Large intestine (tissue), 12 donors: ENCODE measurements around the gene RNASE4. TPM values are rescaled to one million over a fixed set of nuclear protein-coding genes. Genes with fewer than 3 reads are reported as not detected.
A peak's percentile ranks its signal among the peaks of the same experiment; 100 is the strongest.
"Not testable (repeated sequence)": the region's sequence is repeated elsewhere in the genome, so short reads cannot be mapped to it uniquely, and the experiment has no call there.

ENCODE experiments used
- DNase-seq, 2 donors: peaks; one replicate each; pipeline versions ENCODE4 v3.0.0 to v3.0.0-alpha.2; 2013
- H3K27ac ChIP-seq: one replicate; pipeline ENCODE4 v1.5.1; 2013; ENCODE audit warnings: low read length
- H3K27me3 ChIP-seq: 2 replicates; pipeline ENCODE4 v1.6.1; 2013; ENCODE audit warnings: low read length; ENCODE audit not compliant: control insufficient read depth, insufficient read depth
- H3K36me3 ChIP-seq: 2 replicates; pipeline ENCODE4 v1.6.1; 2013; ENCODE audit warnings: low read length; ENCODE audit not compliant: control insufficient read depth, insufficient read depth
- H3K4me1 ChIP-seq: one replicate; pipeline ENCODE4 v1.6.1; 2013; ENCODE audit warnings: low read length; ENCODE audit not compliant: control insufficient read depth, insufficient read depth
- H3K4me3 ChIP-seq: one replicate; pipeline ENCODE4 v1.5.1; 2013; ENCODE audit warnings: low read length
- H3K9me3 ChIP-seq: one replicate; pipeline ENCODE4 v1.6.1; 2013; ENCODE audit warnings: mild to moderate bottlenecking, low read depth, low read length, moderate library complexity; ENCODE audit not compliant: control insufficient read depth
- WGBS: methylation state at CpG from one replicate; pipeline ENCODE4 v1.1.5; 2013; ENCODE audit warnings: low lambda C conversion rate; ENCODE audit not compliant: insufficient coverage; 5-methylcytosine and 5-hydroxymethylcytosine counted together
- long read RNA-seq, 11 donors: transcript quantifications; one replicate each; lab custom pipeline, GENCODE V29; 2026
- polyA plus RNA-seq: library from polyadenylated mRNA; unstranded; fragments of 120-200 nt; gene quantifications from one replicate; pipeline ENCODE4 v1.2.1, GENCODE V29; 2013

RNASE4 gene, protein sequence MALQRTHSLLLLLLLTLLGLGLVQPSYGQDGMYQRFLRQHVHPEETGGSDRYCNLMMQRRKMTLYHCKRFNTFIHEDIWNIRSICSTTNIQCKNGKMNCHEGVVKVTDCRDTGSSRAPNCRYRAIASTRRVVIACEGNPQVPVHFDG
- polyA plus RNA-seq = 37.1 TPM
- long read RNA-seq, donor 1, transcript RNASE4-203 (2 exons, 2,520 nt) = major isoform, 21 of 21 reads
- long read RNA-seq, donor 1, partial matches to known transcripts = 0 of 21 reads
- long read RNA-seq, donor 1, other reads (novel, unspliced or antisense) = 0 of 21 reads
- long read RNA-seq, donor 2, transcript RNASE4-203 (2 exons, 2,520 nt) = major isoform, 35 of 36 reads
- long read RNA-seq, donor 2, partial matches to known transcripts = 0 of 36 reads
- long read RNA-seq, donor 2, other reads (novel, unspliced or antisense) = 0 of 36 reads
- long read RNA-seq, donor 3 = 0 reads
- long read RNA-seq, donor 4, transcript RNASE4-203 (2 exons, 2,520 nt) = major isoform, 6 of 6 reads
- long read RNA-seq, donor 4, partial matches to known transcripts = 0 of 6 reads
- long read RNA-seq, donor 4, other reads (novel, unspliced or antisense) = 0 of 6 reads
- long read RNA-seq, donor 5, transcript RNASE4-203 (2 exons, 2,520 nt) = major isoform, 42 of 60 reads
- long read RNA-seq, donor 5, partial matches to known transcripts = 16 of 60 reads
- long read RNA-seq, donor 5, other reads (novel, unspliced or antisense) = 0 of 60 reads
- long read RNA-seq, donor 6, transcript RNASE4-203 (2 exons, 2,520 nt) = major isoform, 27 of 54 reads
- long read RNA-seq, donor 6, partial matches to known transcripts = 27 of 54 reads
- long read RNA-seq, donor 6, other reads (novel, unspliced or antisense) = 0 of 54 reads
- long read RNA-seq, donor 7, transcript RNASE4-203 (2 exons, 2,520 nt) = major isoform, 15 of 16 reads
- long read RNA-seq, donor 7, partial matches to known transcripts = 0 of 16 reads
- long read RNA-seq, donor 7, other reads (novel, unspliced or antisense) = 0 of 16 reads
- long read RNA-seq, donor 8, transcript RNASE4-203 (2 exons, 2,520 nt) = major isoform, 41 of 96 reads
- long read RNA-seq, donor 8, partial matches to known transcripts = 53 of 96 reads
- long read RNA-seq, donor 8, other reads (novel, unspliced or antisense) = 0 of 96 reads
- long read RNA-seq, donor 9, transcript RNASE4-203 (2 exons, 2,520 nt) = major isoform, 39 of 40 reads
- long read RNA-seq, donor 9, partial matches to known transcripts = 0 of 40 reads
- long read RNA-seq, donor 9, other reads (novel, unspliced or antisense) = 0 of 40 reads
- long read RNA-seq, donor 10, transcript RNASE4-203 (2 exons, 2,520 nt) = major isoform, 23 of 26 reads
- long read RNA-seq, donor 10, partial matches to known transcripts = 0 of 26 reads
- long read RNA-seq, donor 10, other reads (novel, unspliced or antisense) = 0 of 26 reads
- long read RNA-seq, donor 11, transcript RNASE4-203 (2 exons, 2,520 nt) = major isoform, 27 of 41 reads
- long read RNA-seq, donor 11, partial matches to known transcripts = 14 of 41 reads
- long read RNA-seq, donor 11, other reads (novel, unspliced or antisense) = 0 of 41 reads

DNA sequence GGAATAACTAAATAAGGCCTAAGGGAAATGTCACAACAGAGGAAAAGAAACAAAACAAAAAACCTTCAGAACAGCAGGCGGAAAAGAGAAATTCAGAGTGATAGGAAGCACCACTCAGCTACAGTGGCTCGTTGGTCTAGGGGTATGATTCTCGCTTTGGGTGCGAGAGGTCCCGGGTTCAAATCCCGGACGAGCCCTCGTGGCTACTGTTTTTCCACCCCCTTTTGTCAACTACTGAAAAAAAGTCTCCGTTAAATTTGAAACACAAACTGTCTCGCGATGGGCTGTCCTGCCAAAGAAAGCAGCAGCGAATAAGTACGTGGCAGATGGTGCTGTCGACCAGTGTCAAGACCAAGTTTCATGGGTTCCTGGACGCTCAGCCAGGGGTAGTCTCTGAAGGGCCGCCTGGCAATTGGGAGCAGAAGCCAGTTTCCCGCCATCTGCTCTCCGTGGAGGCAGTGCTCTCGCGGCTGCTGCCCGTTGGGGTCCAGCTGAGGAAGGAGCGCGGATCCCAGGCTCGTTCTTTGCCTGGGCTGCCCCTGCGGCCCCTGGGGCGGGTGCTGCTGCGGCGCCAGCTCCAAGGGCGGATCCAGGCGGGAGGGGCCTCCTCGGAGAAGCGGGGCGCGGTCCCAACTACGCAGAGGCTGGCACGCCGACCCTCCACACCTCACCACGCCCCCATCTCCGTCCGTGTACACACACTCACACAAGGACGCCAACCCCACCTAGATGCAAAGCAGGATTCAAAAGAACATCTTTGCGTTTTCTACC is at the start of gene RNASE4:
Gene RNASE4 (plus strand): TSS at position 670 of the 771 bp plus-strand sequence. CDS start 14,812 bp downstream, outside the sequence.
- DNase-seq = peak; percentile 87 to 95
- Histone ChIP-seq H3K27ac (peak within 1 kb of the TSS; percentile 98), H3K27me3 (no peaks in the 10 kb centered on the region), H3K36me3 (no peaks in the 10 kb centered on the region), H3K9me3 (no peaks in the 10 kb centered on the region), H3K4me1 (peaks cover 25% of the 10 kb centered on the region), H3K4me3 (peak within 1 kb of the TSS; percentile 75)
- no CpG with 5 or more reads among the region's 42 CpGs for WGBS

GRCh38 chr14:20641591-20641990 is 42.8 kb upstream of the RNASE4 start, which contains the start of gene OR6S1:
Gene OR6S1 (minus strand): TSS chr14:20641691. CDS start chr14:20641691, 0 bp downstream.
- H3K36me3 ChIP-seq = no peaks in the 10 kb centered on the region
- WGBS = no CpG with 5 or more reads among the region's 2 CpGs

DNA sequence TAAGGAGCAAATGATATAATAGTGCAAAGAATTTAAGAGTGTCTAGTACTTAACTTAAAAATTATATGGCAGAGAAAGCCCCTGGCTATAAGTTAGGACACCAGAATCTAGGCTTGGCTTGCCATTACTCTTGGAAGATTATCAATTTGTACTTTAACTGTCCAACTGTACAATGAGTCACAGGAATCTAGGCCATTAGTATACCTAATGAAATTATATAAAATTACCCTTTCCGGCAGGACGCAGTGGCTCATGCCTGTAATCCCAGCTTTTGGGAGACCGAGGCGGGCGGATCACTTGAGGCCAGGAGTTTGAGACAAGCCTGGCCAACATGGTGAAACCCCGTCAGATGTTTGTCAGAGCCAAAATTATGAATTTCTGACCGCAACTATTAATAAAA is 42.2 kb upstream of the RNASE4 start:
- no peak overlapping the region for H3K4me3 ChIP-seq
- no peak for DNase-seq
- H3K4me1 ChIP-seq = no peaks in the 10 kb centered on the region
- WGBS = no CpG with 5 or more reads among the region's 7 CpGs
- H3K27me3 ChIP-seq = no peaks in the 10 kb centered on the region
- no peak overlapping the region for H3K27ac ChIP-seq
- no peaks in the 10 kb centered on the region for H3K9me3 ChIP-seq
- H3K36me3 ChIP-seq = no peaks in the 10 kb centered on the region

More at GRCh38 chr14:20641591-20641990, 42.8 kb upstream of the RNASE4 start, which contains the start of gene OR6S1:
- Histone ChIP-seq H3K4me3 (no peak within 1 kb of the TSS), H3K9me3 (no peaks in the 10 kb centered on the region), H3K4me1 (no peaks in the 10 kb centered on the region), H3K27me3 (peaks cover 2% of the 10 kb centered on the region), H3K27ac (no peak within 1 kb of the TSS)
- no peak for DNase-seq

DNA sequence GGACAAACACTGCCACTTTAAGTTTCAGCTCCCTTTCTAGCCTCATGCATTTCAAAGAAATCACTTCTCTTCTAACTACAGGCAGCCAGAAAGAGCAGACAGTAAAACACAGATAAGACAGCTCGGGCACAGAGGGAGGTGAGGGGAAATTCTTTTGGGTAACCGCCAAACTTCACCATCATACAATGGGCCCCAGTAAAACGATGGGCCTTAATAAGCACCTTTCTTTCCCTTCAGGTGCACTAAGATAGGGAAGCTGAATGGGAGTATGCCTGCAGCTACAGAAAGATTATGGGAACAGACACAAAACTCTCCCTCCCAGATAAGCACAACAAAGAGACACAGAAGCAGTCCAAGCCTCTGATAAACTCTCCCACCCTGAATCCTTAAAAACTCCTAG is 41.6 kb upstream of the RNASE4 start:
- H3K36me3 ChIP-seq, H3K4me1 ChIP-seq, H3K9me3 ChIP-seq, H3K27me3 ChIP-seq, H3K27ac ChIP-seq, H3K4me3 ChIP-seq, DNase-seq: not testable (repeated sequence)
- no CpG with 5 or more reads among the region's 3 CpGs for WGBS

DNA sequence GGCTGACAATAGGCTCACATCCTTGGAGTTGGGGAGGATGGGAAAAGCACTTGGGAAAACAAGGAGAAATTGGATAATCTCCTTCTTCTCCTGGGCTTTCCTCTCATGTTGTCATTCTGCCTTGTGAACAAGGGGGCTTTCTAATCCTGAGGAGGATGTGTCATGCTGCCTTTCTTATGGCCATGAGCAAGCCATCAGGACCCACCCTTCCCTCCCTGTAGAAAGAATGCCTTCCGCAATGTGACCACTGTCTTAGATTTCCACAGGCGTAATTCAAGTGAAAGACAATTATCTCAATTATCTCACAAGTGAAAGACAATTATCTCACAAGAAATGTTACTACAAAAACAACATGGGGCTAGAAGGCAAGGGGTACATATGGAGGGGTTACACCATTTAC is 39.8 kb upstream of the RNASE4 start:
- Histone ChIP-seq H3K4me3 (no peak overlapping the region), H3K9me3 (no peaks in the 10 kb centered on the region), H3K27ac (no peak overlapping the region), H3K4me1 (no peaks in the 10 kb centered on the region), H3K36me3 (no peaks in the 10 kb centered on the region), H3K27me3 (peaks cover 3% of the 10 kb centered on the region)
- no peak for DNase-seq
- no CpG with 5 or more reads among the region's 2 CpGs for WGBS

- Histone ChIP-seq H3K36me3 (no peaks in the 10 kb centered on the region), H3K4me3 (no peak overlapping the region), H3K9me3 (no peaks in the 10 kb centered on the region), H3K4me1 (no peaks in the 10 kb centered on the region), H3K27me3 (peaks cover 3% of the 10 kb centered on the region), H3K27ac (no peak overlapping the region)
- DNase-seq = no peak
- no CpG with 5 or more reads among the region's 1 CpG for WGBS
These were observed 38.9 kb upstream of the RNASE4 start for GRCh38 chr14:20645481-20645880.

- DNase-seq = peak in 1 of 2 donors; percentile 66
- no CpG with 5 or more reads among the region's 39 CpGs for WGBS
- peaks cover 26% of the 10 kb centered on the region for H3K27me3 ChIP-seq
These were observed 31.1 kb upstream of the RNASE4 start for GRCh38 chr14:20652996-20653975.

DNA sequence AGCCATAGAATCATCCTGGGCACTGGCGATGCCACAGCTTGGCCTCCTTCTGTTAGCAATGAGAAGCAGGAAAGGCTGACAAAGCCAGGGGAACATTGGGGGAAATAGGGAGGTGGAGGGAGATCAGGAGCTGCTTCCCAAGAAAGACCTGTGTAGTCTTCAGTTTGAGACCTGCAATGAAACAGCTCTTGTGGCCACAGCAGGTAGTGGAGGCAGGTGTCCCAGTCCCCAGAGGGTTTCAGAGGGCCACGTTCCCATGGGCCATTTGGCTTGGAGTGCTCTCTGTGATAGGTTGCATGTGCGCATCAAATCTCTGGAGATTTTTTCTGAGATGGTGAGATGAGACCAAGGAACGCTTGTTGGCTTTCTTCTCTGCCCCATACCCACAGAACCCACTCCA is 28.5 kb upstream of the RNASE4 start:
- no peak overlapping the region for H3K4me3 ChIP-seq
- whole genome bisulfite sequencing = 80% methylated on average over 1 of the region's 4 CpGs
- H3K9me3 ChIP-seq = no peaks in the 10 kb centered on the region
- H3K4me1 ChIP-seq = peaks cover 28% of the 10 kb centered on the region
- H3K27ac ChIP-seq = no peak overlapping the region
- no peak for DNase-seq
- peaks cover 22% of the 10 kb centered on the region for H3K27me3 ChIP-seq
- H3K36me3 ChIP-seq = no peaks in the 10 kb centered on the region

More at GRCh38 chr14:20652996-20653975, 31.1 kb upstream of the RNASE4 start:
- no peak overlapping the region for H3K27ac ChIP-seq
- H3K4me1 ChIP-seq = peaks cover 11% of the 10 kb centered on the region
- H3K36me3 ChIP-seq = no peaks in the 10 kb centered on the region
- H3K9me3 ChIP-seq = no peaks in the 10 kb centered on the region
- H3K4me3 ChIP-seq = peak overlapping the region; percentile 7
